IPS-11a (cell line): ENCODE data around the gene RBFOX2.
"Not testable (repeated sequence)": the region's sequence is repeated elsewhere in the genome, so short reads cannot be mapped to it uniquely, and the experiment has no call there.

Experiments
- H3K4me3 ChIP-seq: one replicate; pipeline ENCODE4 v1.5.1; 2013; ENCODE audit warnings: low read depth, low read length, control low read depth

Gene RBFOX2

DNA sequence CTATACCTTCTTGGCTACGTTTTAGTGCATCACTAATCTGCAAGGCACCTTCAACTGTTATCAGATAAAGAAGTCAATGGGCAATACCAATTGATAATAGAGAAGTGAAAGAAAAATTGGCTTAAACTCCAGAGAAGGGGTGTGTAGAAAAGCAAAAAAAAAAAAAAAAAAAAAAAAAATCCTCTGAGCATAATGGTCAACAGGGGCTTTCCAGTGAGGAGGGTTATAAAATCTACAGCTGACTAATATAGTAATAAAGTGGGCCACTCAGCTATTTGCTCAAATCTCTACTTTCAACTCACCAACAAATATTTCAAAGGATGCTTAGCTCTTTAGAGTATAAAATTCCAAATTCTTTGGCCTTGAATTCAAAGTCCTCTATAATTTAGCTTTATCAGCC, 233.1 kb downstream of the RBFOX2 start:
- no peak overlapping the region for H3K4me3 ChIP-seq

DNA sequence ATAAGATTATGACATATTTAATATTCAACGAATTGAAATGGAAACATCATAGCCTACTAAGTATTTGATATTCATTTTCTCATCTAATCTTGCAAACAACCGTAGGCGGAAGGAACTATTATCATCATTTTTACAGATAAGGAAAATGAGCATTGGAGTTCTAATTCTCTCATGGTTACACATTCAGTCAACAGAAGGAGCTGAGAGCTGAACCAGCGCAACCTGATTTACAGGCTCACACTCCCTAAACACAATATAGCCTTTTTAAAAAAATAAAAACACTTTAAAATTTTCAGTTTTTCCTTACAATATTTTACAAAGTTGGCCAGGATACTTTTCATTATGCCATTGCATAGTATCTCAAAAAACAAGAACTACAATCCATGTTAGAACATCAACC, 236.1 kb downstream of the RBFOX2 start:
- no peak overlapping the region for H3K4me3 ChIP-seq

DNA sequence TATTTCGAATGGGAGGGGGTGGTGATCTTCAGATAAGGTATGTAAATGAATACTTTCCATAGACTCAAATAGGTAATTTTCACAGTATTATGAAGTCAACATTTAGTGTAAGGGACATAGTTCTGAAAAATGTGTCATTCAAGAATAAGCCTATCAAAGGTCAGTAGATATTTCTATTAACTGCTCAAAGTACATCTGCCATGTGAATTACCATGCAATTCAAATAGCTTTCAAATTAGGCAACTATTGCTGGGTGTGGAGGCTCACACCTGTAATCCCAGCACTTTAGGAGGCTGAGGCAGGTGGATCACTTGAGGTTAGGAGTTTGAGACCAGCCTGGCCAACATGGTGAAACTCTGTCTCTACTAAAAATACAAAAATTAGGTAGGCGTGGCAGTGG, 236.8 kb downstream of the RBFOX2 start:
- not testable (repeated sequence) for H3K4me3 ChIP-seq

DNA sequence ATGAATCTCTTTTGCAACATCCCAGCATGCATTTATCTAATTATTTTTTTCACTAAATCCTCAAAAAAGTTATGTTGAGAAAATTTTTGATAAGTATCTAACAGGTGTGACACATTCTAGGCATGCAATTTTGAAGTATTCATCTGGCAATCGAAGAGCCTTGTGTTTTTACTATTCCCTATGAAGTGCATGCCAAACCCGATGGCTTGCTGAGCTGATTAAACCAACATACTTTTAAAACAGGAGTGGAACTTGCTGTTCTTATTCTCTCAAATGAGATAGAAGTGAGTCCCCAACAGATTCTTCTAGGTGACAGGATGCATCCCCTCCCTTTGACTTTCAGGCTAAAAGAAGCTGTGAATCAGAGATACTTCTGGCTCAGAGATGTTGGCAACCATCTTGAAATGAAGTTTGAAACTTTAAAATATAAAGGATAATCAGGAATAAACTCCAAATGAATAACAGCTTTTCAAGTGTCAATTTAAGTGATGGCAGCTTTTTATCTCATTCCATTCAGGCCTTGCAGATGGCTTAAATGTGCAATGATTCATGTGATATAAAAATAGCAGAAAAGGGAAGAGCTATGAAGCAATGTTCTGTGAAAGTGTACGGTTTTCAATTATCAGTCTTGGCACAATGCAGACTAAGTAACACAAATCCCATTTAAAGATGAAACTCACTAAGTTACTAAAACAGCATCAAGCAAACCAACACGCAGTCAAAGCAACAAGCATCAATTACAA, 243.3 kb downstream of the RBFOX2 start:
- no peak overlapping the region for H3K4me3 ChIP-seq

DNA sequence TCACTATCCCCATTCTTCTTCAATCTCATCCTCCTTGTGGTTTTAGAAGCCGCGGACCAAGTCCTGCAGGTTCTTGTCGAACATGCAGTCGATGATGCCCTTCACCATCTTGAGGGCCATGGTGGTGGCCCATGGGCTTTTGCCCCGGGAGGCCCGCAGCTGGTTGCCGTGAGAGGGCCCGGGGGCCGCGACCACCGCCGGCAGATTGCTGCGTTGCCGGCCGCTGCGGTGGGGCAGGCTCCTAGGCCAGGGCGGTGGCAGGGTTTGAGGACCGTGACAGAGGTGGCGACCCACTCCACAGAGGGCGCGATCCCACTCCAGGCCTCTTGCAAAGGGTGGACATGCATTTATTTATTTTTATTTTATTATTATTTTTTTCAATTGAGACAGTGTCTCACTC, 244.0 kb downstream of the RBFOX2 start:
- no peak overlapping the region for H3K4me3 ChIP-seq

DNA sequence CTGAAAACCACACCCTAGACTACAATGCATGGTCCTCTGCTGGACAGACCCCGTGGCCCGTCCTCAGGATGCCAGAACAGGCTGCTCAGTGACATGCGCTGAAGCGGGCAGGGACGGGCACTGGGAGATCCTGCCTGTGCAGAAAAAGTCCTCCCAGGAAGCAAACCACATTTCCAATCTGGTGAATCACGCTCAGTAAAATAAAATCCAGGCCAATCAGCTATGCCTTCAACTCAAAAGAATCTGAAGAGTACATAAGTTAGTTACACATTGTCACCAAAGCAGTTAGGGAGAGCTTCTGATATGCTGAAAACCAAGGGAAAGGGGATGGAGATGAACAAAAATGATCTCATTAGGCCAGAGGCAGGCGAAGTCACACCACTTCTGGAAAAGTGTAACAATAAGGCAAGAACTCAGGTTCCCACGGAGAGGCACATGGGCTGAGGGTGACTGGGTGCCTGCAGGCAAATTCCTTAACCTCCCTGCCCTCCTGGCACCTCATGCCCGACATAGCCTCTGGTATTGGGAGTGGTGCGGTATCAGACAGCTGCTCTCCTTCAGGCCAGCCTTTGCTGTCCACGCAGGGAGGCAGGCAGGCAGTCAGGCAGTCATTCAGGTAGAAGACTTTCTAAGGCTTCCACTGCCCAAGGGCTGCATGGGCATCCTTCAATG, 244.5 kb downstream of the RBFOX2 start:
- H3K4me3 ChIP-seq = no peak overlapping the region

DNA sequence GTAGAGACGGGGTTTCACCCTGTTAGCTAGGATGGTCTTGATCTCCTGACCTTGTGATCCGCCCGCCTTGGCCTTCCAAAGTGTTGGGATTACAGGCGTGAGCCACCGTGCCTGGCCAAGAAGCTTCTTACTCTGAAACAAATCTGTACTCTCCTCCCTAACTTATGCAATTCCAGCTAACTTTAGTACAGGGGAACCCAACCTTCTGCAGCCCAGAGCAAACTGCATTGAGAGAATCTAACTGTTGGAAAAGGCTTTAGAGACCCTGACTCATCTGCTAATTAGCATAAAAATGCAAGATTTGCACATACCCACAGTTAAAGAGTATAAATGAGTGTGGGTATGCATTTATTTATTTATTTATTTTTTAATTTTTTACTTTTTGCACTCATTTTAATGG, 246.1 kb downstream of the RBFOX2 start:
- no peak overlapping the region for H3K4me3 ChIP-seq

DNA sequence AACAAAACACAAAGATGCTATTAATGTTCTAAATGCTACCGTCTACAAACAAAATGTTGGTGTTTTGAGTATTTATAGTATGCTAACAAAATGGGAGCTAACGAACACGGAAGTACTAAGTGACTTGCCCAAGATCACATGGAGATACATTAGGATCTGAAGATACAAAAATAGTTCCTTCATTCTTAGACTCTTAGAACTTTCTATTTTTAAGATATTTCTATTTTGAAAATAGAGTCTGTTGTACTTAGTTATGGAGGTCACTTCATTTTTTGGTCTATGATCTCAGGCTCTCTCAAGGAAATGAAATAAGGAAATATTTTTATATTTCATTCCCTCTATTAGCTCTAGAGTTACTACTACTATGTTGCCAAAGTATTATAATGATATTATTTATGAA, 246.7 kb downstream of the RBFOX2 start:
- no peak overlapping the region for H3K4me3 ChIP-seq

DNA sequence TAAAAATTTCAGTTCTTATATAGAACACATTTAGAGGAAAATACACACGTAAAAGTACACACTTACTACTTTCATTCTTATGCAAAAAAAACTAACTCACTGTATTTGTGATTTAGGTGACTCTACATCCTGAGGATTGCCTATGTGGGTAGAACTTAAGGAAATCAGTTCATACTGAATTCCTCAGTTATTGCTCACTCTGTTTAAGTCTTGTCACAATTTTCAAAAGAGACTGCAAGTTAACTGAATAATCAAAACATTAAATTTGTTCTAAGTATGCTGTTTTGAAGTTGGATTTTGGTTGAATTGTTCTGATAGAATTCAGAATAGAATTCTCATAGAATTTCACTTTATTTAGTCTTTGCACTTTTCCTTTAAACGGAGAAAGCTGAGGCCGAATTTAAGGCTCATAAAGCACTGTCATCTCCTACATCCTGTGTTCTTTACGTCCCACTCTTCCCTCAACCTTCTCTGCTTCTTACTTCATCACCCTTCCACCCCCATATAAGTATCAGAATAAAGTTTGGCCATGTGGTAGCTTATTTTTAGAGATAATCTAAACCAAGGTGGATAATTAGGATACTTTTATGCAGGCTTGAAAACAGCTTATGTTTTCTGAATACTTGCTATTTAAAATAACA, 251.2 kb downstream of the RBFOX2 start:
- no peak overlapping the region for H3K4me3 ChIP-seq

DNA sequence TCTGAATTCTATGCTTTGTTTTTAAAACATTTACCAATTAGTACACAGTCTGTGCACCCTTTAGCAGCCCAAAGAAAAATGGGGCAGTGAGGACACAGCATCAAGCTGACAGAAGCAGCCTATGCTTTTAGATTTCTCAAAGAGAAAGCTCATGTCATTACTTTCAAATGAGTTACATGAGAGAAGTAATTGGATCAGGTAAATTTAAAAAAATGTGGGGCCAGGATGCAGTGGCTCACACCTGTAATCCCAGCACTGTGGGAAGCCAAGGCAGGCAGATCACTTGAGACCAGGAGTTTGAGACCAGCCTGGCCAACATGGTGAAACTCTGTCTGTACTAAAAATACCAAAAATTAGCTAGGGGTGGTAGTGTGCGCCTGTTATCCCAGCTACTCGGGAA, 253.3 kb downstream of the RBFOX2 start:
- no peak overlapping the region for H3K4me3 ChIP-seq

DNA sequence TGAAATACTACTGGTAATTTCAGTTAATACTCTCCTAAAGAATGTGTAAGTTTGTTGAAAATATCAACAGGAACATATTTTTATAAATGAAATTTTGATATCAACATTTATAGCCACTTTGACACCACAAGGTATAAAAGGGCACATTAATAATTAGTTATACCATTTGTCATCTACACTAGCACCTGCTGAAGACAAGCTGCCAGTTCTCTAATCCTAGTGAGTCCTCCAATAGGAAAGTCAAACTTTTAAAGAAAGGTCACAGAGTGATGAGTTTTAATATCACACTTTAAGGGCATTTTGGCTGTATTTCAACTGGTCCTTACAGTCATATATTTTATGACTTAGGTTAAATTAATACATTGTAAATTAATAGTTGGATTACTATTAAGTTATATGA, 258.6 kb downstream of the RBFOX2 start:
- H3K4me3 ChIP-seq = no peak overlapping the region

DNA sequence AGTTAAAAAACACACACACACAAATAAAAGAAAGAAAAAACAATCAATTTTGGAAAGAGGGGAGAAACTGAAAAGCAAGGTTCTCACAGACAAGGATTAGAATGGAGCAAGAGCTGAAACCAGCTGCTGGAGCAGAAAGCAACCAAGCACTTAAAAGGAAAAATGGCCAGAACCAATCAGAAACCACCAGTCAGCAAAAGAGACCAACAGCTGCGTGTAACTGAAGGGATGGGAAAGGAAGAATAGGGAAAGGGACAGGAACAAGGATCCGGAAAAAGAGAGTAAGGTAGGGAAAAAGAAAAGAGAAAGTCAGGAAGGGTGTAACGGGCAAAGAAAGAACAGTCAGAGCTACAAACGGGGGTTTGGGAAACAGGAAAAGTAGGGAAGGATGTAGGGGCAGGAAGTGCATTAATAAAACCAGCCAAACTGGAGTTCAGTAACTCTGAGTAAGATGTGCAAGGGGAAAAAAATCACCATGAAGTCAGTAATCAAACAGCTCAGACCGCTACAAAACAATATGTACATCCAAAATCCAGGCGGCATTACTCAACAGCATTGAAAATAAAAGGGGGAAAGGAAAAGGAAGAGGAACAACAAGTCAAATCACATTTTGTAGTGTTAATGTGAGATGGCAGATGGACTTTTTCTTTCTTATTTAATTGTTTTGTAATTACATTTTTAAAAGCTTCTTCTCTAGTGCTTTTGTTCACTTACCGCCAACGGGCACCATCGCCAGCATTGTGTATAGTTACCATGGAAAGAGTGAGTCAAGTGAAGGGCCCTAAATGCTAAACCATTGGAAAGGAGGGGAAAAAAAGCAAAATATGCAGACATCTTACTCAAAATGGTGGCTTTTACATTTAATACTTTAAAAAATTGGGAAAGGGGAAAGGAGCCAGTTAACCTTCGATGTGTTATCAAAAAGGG, 261.7 kb downstream of the RBFOX2 start:
- no peak overlapping the region for H3K4me3 ChIP-seq

DNA sequence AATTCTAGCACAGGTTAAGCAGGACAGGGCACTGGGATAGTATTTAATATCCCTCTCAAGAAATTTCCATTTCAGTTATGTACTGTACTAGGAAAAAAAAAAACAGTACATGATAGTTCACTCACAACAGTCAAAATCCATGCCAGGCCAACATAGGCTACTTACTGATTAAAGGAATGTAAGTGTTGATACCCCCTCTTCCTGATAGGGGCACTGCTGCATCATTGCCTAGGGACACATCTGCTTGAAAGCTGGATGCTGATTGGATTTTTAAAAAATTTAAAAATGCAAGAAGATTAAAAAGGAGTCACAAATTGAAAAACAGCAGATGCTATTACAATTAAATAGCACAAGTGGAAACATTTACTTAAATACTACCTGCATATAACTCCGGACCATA, 267.6 kb downstream of the RBFOX2 start:
- H3K4me3 ChIP-seq = no peak overlapping the region

DNA sequence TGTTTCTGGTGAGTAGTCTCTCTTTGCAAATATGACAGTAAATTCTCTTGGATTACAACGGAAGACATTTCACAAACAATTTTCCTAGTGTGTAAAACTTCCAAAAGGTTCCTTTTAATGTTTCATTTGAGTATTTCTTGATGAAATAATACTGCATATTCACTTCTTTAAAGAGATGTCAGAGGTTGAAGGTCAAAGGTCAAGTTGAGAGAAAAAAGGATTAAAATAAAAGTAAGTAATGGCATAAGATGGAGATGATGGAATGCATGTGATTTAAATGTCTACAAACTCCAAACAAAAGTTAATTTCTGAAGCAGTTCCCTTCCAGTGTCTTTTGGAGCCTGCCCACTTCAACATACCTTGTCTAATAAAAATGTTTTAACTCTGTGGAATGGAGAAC, 270.2 kb downstream of the RBFOX2 start:
- H3K4me3 ChIP-seq = no peak overlapping the region

DNA sequence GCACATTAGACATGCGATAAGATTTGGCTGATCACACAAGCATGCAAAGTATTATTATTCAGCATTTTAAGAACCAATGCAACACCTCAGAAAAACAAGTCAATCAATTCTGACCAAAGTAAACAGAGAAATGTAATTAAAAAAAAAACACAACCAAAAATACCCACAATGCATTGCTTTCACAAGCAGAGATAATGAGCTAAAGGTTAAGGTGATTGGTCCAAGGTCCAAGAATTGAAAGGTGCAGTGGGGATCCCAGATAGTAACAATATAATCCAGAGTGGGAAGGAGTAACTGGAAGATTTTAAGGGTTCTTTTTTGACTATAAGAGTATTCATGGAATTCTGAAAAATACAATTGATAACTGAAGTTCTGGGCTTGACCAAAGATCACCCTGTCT, 271.9 kb downstream of the RBFOX2 start:
- H3K4me3 ChIP-seq = no peak overlapping the region

DNA sequence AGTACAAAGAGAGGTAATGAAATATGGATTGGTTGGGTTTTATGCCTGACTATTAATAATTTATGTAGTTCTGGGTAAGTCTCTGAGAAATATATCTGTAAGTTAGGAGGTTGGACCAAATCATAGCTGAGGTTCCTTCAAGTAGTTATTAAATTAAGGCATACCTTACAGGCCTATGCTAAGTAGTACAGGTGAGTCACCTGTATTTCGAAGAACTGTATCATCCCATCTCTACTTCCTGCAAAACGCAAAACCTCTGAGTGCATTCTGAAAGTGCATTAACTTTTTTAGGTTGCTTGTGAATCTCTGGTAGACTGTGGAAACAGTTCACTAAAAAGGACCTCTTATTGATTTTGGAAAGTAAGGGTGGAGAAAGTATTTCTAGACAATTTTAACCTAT, 273.9 kb downstream of the RBFOX2 start:
- H3K4me3 ChIP-seq = no peak overlapping the region

DNA sequence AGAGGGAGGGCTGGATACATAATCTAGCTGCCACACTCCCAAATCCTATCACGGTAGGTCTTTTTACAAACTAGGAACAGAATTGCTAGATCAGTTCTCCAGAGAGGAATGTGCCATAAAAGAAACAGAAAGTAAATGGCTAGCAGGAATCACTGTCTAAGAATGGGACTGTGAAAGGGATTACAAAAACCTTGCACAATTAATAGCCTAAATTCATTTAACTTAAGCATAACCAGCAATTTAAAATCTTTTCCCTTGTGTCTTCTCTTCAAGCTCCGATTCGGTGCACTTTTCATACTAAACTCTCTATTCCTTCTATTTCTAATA, 275.8 kb downstream of the RBFOX2 start:
- no peak overlapping the region for H3K4me3 ChIP-seq

DNA sequence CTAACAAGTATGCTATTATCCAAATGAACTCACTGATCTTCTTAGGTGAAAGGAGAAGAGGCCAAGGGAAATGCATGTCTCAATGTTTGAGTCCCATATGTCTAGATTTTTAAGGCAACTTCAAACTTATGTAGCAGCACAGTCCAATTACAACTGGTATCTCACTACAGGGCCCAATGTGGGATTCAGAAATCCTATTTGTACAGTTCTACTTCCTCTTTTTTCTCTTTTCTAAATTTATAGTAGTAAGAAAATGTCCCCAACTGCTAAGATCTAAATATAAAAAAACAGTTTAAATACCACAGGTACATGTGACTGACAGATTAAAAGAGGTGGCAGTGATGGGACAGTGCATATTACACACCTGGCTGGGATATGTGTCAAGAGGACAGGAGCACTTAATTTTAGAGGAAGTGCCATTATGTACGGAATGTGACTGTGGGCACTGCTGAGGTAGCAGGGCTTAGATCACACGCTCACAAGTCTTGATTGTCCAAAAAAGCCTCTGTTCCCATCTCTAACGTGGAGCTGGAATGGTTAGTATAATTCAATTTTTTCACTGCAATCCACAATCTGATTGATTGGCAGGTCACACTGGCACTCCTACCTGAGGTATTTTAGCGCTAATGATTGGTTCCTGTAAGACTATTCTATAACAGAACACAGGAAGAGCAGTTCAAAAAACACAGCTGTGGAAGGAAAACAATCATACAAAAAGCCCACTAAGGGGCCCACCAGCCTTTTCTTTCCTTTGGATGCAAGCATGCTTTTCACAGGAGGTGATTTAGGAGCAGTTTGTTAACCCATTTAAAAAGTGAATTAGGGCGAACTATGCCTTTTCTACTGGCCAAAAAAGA, 276.4 kb downstream of the RBFOX2 start:
- no peak overlapping the region for H3K4me3 ChIP-seq

DNA sequence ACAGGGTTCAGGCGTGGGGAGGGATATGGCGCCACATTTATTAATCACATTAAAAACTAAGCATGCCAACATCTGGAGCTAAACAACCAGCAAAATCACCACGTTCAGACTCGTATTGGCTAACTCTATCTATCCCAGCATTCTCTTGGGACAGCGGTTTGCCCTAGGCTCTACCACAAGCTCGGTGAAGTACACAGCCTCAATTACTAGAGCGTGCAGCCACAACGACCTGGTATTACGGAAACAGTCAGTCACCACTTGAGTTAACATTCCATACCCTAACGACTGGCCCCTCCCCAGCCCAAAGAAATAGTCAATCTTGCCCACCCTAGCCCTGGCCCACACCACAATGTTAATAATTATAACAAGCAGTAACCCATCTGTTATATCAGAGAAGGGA, 278.8 kb downstream of the RBFOX2 start:
- no peak overlapping the region for H3K4me3 ChIP-seq

DNA sequence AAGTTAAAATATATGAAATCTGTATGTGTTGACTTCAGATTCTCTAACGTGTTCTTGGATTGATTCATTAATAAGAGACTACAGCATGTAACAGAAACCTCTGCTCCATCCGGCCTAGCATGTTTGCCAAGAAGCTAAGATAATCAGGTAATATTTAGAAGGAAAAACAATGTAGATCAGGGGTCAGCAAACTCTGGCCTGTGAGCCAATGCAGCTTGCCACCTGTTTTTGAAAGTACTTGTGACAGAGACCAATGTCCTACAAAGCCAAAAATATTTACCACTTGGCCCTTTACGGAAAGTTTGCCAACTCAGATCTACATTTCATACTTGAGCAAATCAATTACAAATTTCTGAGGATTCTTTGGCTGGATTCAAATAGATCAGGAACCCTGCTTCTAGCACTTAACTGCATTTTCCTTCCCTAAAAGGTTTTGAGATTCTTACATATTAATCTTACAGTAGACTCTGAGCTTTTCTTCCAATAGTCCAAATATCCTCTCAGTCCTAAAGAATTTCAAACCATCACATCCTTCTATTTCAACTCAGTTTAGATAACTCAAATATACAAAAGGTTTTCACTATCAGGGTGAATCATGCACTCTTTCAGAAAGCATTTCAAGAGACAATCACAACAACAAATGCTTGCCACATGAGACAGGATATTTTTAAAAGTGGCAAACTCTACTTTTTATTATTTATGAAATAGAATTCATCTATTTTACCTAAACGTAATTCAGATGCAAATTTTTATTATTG, 281.5 kb downstream of the RBFOX2 start:
- no peak overlapping the region for H3K4me3 ChIP-seq
